Measurements from ENCODE around the gene ATP6V0B. TPM values are rescaled to one million over a fixed set of nuclear protein-coding genes. Genes with fewer than 3 reads are reported as not detected.
A peak's percentile ranks its signal among the peaks of the same experiment; 100 is the strongest.

The ATP6V0B gene
- total RNA-seq, 1 experiment from 2014 or later: 237 TPM

GRCh38 chr1:44012404-44012803 lies 37.6 kb downstream of the ATP6V0B start:
- Histone ChIP-seq H3K27me3 (ENCODE audit: control insufficient read depth, insufficient read depth, low read length) (no peaks in the 10 kb centered on the region), H3K4me3 (ENCODE audit: insufficient read depth, low read depth, low read length) (no peak overlapping the region), H3K36me3 (replicated peaks; ENCODE audit: control insufficient read depth, insufficient read depth, low read length) (no peaks in the 10 kb centered on the region; the same call in none of the 2 replicates)
- DNase-seq: no peak

GRCh38 chr1:44012941-44013609 lies 38.3 kb downstream of the ATP6V0B start:
- no peak for DNase-seq
- Histone ChIP-seq H3K27me3 (ENCODE audit: control insufficient read depth, insufficient read depth, low read length) (no peaks in the 10 kb centered on the region), H3K4me3 (ENCODE audit: insufficient read depth, low read depth, low read length) (no peak overlapping the region), H3K36me3 (replicated peaks; ENCODE audit: control insufficient read depth, insufficient read depth, low read length) (no peaks in the 10 kb centered on the region; the same call in none of the 2 replicates)

DNA sequence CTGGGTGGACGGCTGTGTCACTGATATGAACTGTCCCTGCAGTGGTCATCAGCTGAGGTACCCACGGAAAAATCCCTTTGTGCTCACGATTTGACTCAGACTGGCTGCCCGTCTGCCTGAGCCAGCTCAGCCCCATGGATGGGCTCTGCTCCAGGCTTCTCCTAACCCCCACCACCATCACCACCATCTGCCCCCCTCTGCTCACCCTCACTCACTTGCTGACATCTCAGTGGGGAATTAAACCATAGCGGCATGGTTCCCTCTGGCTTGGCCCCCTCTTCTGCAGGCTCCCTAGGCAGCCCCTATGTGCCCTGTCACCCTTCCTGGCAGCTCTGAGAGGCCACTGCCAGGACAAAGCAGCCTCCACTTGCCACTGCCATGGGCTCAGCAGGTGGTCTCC lies 39.2 kb downstream of the ATP6V0B start:
- H3K36me3 ChIP-seq (replicated peaks; ENCODE audit: control insufficient read depth, insufficient read depth, low read length): no peaks in the 10 kb centered on the region; the same call in 1 of the 2 replicates
- no peak overlapping the region for H3K4me3 ChIP-seq (ENCODE audit: insufficient read depth, low read depth, low read length)
- no peaks in the 10 kb centered on the region for H3K27me3 ChIP-seq (ENCODE audit: control insufficient read depth, insufficient read depth, low read length)
- no peak for DNase-seq

DNA sequence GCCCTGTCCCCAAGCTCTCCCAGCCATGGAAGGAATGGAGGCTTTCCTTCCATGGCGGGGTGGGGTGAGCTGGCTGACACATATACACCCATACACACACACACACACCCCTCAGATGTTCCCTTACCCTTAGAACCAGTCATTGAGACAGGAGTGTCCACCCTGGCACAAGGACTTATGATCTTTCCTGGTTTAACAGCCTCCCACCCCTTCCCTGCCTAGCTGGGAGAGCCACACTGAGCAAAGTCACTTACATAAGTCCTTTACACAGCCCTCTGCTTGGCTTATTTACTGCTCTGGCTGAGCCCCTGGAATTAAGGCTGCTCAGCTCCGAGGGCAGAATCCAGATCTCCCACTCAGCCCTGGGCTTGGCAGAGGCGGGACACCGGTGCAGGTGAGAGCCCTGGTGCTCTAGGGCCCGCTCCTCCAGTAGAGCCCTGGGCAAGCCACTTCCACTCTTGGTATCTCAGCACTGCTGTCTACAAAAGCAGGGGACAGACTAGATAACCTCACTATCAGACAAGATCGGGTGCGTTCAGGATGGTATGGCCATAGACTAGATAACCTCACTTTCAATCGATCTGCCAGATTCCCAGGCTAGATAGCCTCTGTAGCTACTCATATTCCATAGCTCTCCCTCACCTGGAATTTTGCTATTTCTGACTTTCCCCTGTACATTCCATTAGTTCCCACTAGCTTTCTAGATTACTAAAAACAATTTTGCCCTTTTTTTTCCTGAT lies 39.8 kb downstream of the ATP6V0B start:
- H3K4me3 ChIP-seq (ENCODE audit: insufficient read depth, low read depth, low read length): no peak overlapping the region
- no peaks in the 10 kb centered on the region for H3K27me3 ChIP-seq (ENCODE audit: control insufficient read depth, insufficient read depth, low read length)
- DNase-seq: no peak
- H3K36me3 ChIP-seq (replicated peaks; ENCODE audit: control insufficient read depth, insufficient read depth, low read length): no peaks in the 10 kb centered on the region; the same call in 1 of the 2 replicates

DNA sequence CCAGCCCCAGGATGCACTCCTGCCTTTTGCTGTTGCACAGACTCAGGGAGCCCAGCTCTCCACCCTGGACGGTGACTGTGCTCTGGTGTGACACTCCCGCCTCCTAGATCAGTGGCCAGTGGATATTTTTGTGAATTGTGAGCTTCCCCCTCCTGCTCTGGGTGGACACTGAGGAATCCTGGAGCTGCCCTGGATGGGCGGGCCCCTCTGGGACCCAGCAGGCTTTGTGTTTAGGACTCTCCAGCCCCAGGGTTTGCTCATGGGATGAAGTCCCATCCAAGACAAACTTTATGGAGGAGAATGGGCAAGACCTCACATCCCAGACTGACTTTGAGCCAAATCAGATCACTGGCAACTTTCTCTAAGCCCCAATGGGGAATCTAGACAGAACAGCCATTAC lies 40.4 kb downstream of the ATP6V0B start:
- no peak overlapping the region for H3K4me3 ChIP-seq (ENCODE audit: insufficient read depth, low read depth, low read length)
- no peaks in the 10 kb centered on the region for H3K27me3 ChIP-seq (ENCODE audit: control insufficient read depth, insufficient read depth, low read length)
- no peaks in the 10 kb centered on the region; the same call in 1 of the 2 replicates for H3K36me3 ChIP-seq (replicated peaks; ENCODE audit: control insufficient read depth, insufficient read depth, low read length)
- DNase-seq: no peak

GRCh38 chr1:44016041-44016889 lies 41.5 kb downstream of the ATP6V0B start:
- no peak for DNase-seq
- Histone ChIP-seq H3K27me3 (ENCODE audit: control insufficient read depth, insufficient read depth, low read length) (no peaks in the 10 kb centered on the region), H3K36me3 (replicated peaks; ENCODE audit: control insufficient read depth, insufficient read depth, low read length) (peaks cover 1% of the 10 kb centered on the region), H3K4me3 (ENCODE audit: insufficient read depth, low read depth, low read length) (no peak overlapping the region)

GRCh38 chr1:44016890-44017400 lies 42.2 kb downstream of the ATP6V0B start:
- no peaks in the 10 kb centered on the region for H3K27me3 ChIP-seq (ENCODE audit: control insufficient read depth, insufficient read depth, low read length)

DNA sequence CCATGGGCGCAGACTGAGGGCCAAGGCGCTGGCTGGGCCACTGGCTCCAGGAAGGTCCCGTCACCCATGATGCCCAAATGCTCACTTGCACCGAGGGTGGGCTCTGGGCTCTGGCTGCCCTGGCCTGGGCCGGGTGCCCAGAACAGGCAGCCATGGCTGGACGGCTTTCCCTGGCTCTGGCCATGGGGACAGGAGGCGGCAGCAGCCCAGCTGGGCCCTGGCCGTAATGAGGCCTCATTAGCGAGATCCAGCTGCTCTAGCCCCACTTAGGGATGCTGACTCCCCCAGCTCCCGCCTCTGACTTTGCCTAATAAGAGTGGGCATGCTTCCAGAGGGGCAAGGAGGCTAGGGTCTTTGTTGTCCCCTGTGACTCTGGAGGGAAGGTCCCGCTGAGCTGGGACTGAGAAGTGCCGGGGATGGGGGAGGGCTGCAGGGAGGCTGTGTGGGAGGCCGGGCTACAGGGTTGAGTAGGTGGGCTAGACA lies 44.7 kb downstream of the ATP6V0B start:
- no peaks in the 10 kb centered on the region for H3K27me3 ChIP-seq (ENCODE audit: control insufficient read depth, insufficient read depth, low read length)
- peaks cover 5% of the 10 kb centered on the region for H3K36me3 ChIP-seq (replicated peaks; ENCODE audit: control insufficient read depth, insufficient read depth, low read length)
- DNase-seq: no peak
- no peak overlapping the region for H3K4me3 ChIP-seq (ENCODE audit: insufficient read depth, low read depth, low read length)

More at GRCh38 chr1:44016890-44017400, 42.2 kb downstream of the ATP6V0B start:
- DNase-seq: peak; percentile 61
- H3K36me3 ChIP-seq (replicated peaks; ENCODE audit: control insufficient read depth, insufficient read depth, low read length): peaks cover 1% of the 10 kb centered on the region
- H3K4me3 ChIP-seq (ENCODE audit: insufficient read depth, low read depth, low read length): no peak overlapping the region

- Histone ChIP-seq H3K4me3 (ENCODE audit: insufficient read depth, low read depth, low read length) (no peak overlapping the region), H3K36me3 (replicated peaks; ENCODE audit: control insufficient read depth, insufficient read depth, low read length) (peaks cover 5% of the 10 kb centered on the region), H3K27me3 (ENCODE audit: control insufficient read depth, insufficient read depth, low read length) (no peaks in the 10 kb centered on the region)
- peak; percentile 13 for DNase-seq
Measured at GRCh38 chr1:44020464-44020863, 45.7 kb downstream of the ATP6V0B start.

DNA sequence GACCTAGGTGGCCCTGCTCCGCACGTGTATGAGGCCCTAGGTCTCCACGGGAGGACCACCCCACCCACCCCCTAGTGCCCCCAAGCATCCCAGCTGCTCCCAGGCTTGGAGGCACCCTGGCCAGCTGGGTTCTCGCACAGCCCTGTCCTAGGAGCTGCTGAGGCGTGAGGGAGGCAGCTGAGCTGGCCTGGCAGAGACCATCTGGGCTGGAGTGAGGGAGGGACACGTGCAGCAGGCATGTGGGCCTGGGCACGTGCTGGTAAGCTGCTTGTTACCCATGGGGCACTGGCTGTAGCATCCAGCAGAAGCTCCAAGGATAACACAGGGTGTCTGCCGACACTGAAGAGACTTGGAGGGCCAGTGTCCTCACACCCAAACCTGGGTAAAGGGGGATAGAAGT lies 46.4 kb downstream of the ATP6V0B start:
- no peak overlapping the region for H3K4me3 ChIP-seq (ENCODE audit: insufficient read depth, low read depth, low read length)
- no peaks in the 10 kb centered on the region for H3K27me3 ChIP-seq (ENCODE audit: control insufficient read depth, insufficient read depth, low read length)
- H3K36me3 ChIP-seq (replicated peaks; ENCODE audit: control insufficient read depth, insufficient read depth, low read length): peaks cover 5% of the 10 kb centered on the region
- no peak for DNase-seq

DNA sequence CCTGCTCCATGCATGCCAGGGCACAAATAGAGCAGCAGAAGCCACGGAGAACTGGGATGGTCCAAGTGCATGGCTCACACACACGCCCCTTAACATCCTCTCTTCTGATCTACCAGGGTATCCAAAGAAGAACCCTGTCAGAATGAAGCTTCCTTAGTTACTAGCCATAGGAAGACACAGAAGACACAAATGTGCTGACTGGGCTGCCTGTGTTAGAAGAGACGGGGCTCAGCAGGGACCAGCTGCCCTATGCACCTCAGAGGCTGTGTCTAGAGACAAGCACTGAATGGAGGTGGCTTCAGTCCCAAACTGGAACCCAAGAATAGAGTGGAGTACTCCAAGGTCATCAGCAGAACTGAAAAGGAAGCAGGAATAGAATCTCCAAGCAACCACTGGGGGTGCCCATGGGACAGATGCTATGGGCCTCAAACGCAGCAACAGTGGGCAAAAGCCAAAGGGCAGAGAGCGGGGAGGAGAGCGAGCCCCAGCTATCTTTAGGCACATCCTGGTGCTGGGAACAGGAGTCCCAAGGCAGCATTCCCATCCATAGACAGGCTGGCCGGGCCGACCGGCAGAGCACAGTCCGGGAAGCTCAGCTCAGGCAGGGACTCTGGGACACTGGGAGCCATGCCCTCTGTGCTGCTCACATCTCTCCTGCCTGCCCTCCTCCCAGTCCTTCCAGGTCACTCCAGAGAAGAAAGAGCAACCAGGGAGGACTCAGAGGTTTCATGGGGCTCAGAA lies 47.0 kb downstream of the ATP6V0B start:
- DNase-seq: peak; percentile 49
- Histone ChIP-seq H3K27me3 (ENCODE audit: control insufficient read depth, insufficient read depth, low read length) (no peaks in the 10 kb centered on the region), H3K4me3 (ENCODE audit: insufficient read depth, low read depth, low read length) (no peak overlapping the region), H3K36me3 (replicated peaks; ENCODE audit: control insufficient read depth, insufficient read depth, low read length) (peaks cover 5% of the 10 kb centered on the region)

DNA sequence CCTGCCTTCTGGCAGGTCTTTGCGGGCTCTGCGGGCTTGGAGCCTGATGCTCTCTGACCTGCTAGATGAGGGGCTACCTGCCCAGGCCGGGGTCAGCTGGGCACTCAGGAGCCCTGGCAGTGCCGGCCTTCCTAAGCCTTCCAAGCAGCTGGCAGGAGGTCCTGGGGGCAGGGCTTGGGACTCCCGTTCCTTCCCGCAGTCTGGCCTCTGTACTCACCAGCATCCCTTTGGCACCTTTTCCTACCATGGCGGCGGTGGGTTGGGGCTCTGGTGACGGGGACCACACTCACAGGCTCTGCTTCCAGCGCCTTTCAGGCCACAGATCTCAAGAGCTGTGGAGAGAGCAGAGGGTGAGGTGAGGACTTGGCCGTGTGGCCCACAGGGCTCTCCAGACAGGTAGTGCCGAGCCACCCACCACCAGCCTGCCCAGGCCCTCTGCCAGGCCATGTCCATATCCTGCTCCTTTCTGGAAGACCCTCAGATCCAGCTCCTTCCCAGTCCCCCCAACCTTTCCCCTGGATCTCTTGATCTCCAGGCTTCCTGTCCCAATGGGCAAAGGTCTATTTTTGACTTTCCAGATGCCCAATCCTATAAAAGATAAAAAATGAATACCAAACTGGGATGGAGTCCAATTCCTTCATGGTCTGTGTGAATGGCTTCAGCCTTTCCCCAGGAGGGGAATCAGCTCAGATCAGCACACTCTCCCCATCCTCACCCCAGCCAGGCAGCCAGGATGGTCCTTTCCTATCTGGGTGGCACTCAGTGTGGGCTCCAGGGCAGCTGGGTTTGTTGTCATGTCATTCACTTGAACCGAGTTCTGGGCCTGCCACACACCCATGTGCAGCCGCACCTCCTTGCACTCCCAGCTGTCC lies 49.5 kb downstream of the ATP6V0B start:
- peak; percentile 30 for DNase-seq
- no peaks in the 10 kb centered on the region; the same call in 1 of the 2 replicates for H3K27me3 ChIP-seq (ENCODE audit: control insufficient read depth, insufficient read depth, low read length)
- no peak overlapping the region for H3K4me3 ChIP-seq (ENCODE audit: insufficient read depth, low read depth, low read length)
- H3K36me3 ChIP-seq (replicated peaks; ENCODE audit: control insufficient read depth, insufficient read depth, low read length): peaks cover 5% of the 10 kb centered on the region

GRCh38 chr1:44024903-44025525 lies 50.3 kb downstream of the ATP6V0B start:
- no peak overlapping the region for H3K4me3 ChIP-seq (ENCODE audit: insufficient read depth, low read depth, low read length)
- H3K27me3 ChIP-seq (ENCODE audit: control insufficient read depth, insufficient read depth, low read length): no peaks in the 10 kb centered on the region; the same call in 1 of the 2 replicates
- peaks cover 5% of the 10 kb centered on the region for H3K36me3 ChIP-seq (replicated peaks; ENCODE audit: control insufficient read depth, insufficient read depth, low read length)
- peak; percentile 11 for DNase-seq

All from H7 (cell line).